Ramos (cell line): ENCODE results near the gene COMT.

Experiments used
- in situ Hi-C: fragments of 300-500 bp; cut with MboI; formaldehyde crosslinking; loops from one replicate; pipeline ENCODE4 v1.14.3; 2022; ENCODE audit warnings: low sequenced_read_pairs; ENCODE audit not compliant: unreplicated experiment

The COMT gene

GRCh38 chr22:19988965-19989724, 47.6 kb downstream of the COMT start:
- in situ Hi-C loops: no loop called here

GRCh38 chr22:19989725-19990067, 48.1 kb downstream of the COMT start:
- in situ Hi-C loops: no loop called here

- in situ Hi-C loops: no loop called here
These were observed 48.6 kb downstream of the COMT start for GRCh38 chr22:19990188-19990587.

DNA sequence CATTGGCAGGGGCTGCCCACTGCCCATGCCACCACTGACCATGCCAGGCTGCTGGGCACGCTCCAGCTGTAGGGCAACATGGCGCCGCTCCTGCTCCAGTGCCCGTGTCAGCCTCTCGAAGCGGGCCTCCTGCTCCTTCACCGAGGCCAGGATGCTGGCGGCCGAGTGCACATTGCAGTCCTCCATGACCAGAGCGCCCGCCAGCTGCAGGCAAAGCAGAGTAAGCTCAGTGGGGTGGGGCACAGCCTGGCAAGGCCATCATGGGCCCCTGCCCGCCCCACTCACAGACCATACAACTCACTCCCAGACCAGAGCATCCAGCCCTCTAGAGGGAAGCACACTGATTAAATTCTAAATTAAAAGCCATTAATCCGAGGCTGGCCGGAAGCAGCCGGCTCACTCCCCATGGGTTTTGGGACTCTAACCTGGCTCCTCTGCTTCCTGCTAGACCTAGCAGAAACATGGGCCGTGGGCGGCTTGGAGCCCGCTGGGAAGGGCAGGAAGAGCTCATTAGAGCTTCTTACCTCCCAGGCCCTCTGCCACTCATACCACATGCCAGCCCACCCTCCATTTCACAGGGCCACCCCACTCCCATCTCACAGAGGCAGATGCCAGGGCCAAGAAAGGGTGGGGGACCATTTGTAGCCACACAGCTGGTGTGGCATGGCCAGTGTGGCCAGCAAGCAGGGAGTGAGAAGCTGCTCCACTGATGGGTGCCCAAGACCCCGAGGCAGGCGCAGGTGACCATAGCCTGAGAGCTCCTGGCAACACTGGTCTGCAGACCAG, 49.2 kb downstream of the COMT start:
- in situ Hi-C loops: no loop called here

- in situ Hi-C loops: no loop called here
These were observed 49.7 kb downstream of the COMT start for GRCh38 chr22:19991395-19991644.

- in situ Hi-C loops: no loop called here
These were observed 50.3 kb downstream of the COMT start for GRCh38 chr22:19991645-19992451.

GRCh38 chr22:19992481-19992911, 50.9 kb downstream of the COMT start:
- in situ Hi-C loops: no loop called here

DNA sequence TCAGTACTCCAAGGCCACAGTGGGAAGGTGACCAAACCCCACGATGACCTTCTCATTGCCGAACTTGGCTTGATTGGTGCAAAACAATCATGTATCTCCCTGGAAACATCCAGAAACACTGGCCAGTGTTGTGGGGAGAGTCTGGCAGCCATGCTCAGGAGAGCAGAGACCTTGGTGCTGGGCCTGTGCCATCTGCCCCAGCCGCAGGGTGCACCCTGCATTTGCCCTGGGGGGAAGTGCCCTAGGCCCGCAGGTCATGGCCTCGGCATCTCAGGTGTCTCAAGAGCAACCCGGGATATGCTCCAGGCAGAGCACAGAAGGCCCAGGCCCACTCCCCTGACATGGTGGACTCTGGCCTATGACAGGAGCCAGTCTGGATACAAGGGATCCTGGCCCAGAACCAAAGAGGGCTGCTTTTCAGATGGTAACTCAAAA, 51.4 kb downstream of the COMT start:
- in situ Hi-C loops: no loop called here

- in situ Hi-C loops: no loop called here
These were observed 52.4 kb downstream of the COMT start for GRCh38 chr22:19993926-19994325.

GRCh38 chr22:19994851-19995610, 53.5 kb downstream of the COMT start:
- in situ Hi-C loops: no loop called here

DNA sequence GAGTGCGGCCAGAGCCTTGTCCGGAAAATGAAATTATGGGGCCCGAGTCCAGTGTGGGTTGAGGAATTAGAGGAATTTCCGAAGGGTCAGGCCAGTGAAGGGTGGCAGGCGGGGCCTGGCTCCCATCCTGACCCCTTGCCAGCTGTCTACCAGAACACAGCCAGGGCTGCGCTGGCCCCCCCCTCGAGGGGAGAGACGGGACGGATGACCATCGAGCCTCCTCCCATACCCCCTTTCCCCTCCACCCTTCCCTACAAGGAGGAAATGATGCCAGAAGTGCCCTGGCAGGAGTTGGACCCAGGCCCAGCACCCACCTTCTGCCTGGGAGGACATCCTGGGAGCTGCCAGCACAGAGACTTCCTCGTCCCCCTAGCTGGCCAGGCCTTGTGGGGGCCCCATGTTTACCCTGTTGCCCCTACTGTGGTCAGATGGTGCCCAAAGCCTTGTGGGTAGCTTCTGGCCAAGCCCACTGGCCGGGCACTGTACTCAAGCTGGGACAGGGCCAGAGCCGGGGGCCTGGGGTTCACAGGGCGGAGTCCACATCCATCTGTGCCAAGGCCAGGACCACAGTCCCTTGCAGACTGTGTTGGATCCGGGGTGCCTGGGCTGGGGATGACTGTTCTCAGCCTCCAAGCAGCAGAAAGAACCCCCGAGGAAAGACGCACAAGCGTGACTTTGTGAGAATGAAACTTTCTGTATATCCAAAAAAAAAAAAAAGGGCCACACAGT, 54.2 kb downstream of the COMT start:
- in situ Hi-C loops: no loop called here

DNA sequence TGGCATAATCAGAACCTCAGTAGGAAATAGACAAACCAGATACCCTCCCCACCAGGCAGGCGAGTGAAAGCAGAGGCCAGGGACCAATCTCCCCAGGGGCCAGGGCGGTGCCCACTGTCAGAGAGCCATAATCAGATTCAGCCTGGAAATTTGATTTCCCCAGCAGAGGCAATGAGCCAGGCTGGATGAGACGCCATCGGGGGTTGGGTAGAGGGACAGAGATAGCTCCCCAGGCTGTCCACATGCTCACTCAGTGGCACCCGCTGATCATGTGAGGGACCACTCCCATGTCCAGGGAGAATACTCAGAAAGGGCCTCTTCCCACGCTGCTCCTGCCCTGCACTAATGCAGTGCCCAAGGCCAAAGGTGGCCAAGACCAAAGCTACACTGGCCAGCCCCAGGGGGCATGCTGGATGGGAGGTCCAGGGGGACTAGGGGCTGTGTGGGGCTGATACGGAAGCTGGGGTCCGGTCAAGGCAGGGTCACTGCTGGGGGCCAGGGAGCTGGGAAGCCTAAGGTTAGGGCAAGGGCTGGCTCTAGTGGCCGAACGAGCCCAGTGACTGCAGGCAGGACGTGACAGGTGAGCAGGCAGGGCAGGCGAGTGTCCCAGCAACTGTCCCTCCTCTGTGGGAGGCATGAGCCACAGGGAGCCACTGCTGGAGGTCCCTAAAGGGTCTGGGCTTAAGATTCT, 55.3 kb downstream of the COMT start:
- in situ Hi-C loops: no loop called here

GRCh38 chr22:19997561-19998231, 56.1 kb downstream of the COMT start:
- in situ Hi-C loops: no loop called here

GRCh38 chr22:19998232-19998951, 56.8 kb downstream of the COMT start:
- in situ Hi-C loops: no loop called here

DNA sequence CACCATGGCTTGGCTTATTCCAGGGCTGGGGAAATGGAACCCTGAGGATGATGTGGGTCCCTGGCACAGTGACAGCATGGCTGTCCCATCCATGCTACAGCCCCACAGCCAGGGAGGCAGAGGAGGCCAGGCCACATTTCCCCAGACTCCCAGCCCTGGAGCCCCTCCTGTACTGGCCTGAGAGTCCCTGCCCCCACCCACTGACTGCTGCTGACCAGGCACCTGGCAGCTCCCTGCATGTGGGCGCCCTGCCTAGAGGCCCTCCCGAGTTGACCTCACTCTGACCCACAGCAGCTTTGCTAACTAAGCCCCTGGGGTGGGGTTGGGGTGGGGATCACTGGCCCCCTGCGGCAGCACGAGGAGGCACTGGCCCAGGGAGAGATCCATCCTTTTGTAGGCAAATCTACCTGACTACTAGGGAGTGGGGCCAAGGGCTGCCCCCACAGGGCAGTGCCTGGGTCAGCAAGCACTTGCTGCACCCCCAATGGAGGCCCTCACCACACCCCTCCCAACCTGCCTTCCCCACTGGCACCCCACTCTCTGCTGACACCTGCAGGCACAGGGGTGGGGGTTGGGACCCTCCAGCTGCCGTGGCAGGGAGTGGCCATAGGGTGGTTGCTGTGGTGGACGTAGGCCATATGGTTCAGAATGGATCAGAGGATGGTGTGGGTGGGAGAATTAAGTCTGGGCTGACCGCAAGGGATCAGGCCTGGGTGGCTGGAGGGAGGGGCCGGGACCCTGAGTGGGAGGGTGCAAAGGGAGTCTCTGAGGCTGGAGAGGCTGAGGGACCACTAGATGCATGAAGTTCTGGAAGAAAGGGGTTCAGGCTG, 57.6 kb downstream of the COMT start:
- in situ Hi-C loops: no loop called here

- in situ Hi-C loops: no loop called here
These were observed 58.9 kb downstream of the COMT start for GRCh38 chr22:20000246-20001081.
